ENCODE results near the gene MORN1.

Gene MORN1

GRCh38 chr1:2415337-2415736 lies 24.0 kb upstream of the MORN1 start:
- H3K9ac ChIP-seq (ENCODE audit: low read length), result no peak overlapping the region
- no peak overlapping the region for H2AFZ ChIP-seq (ENCODE audit: low read depth, low read length)
- H2BK5ac ChIP-seq (ENCODE audit: low read depth, low read length, poor library complexity, severe bottlenecking), result no peak overlapping the region
- WGBS, result 77% methylated on average over 9 of the region's 11 CpGs
- no peak overlapping the region for H2BK15ac ChIP-seq (ENCODE audit: low read depth, poor library complexity, severe bottlenecking)
- no peak overlapping the region for H2BK12ac ChIP-seq (ENCODE audit: low read length in 2 of 2)
- H2AK5ac ChIP-seq (ENCODE audit: low read length, severe bottlenecking), result no peak overlapping the region
- H3K27ac ChIP-seq (ENCODE audit: low read length, poor library complexity, severe bottlenecking), result no peak overlapping the region
- no peak overlapping the region for H3K4me2 ChIP-seq (ENCODE audit: low read length, poor library complexity, severe bottlenecking)
- no peak overlapping the region for H3K18ac ChIP-seq (ENCODE audit: low read depth in 1 of 2, low read length in 2 of 2)
- H4K8ac ChIP-seq (ENCODE audit: low read length), result no peak overlapping the region
- no peak overlapping the region for H3K4me3 ChIP-seq (ENCODE audit: insufficient read depth in 1 of 2, low read depth in 1 of 2, low read length in 2 of 2)
- peaks cover 0 to 6% of the 10 kb centered on the region in 2 experiments for H3K36me3 ChIP-seq (ENCODE audit: control insufficient read depth in 1 of 2, insufficient read depth in 2 of 2, low read depth in 1 of 2, low read length in 2 of 2)
- no peak for DNase-seq
- H3K9me3 ChIP-seq (ENCODE audit: control insufficient read depth, low read length), result no peaks in the 10 kb centered on the region
- no peak overlapping the region for H2BK120ac ChIP-seq (ENCODE audit: low read depth, low read length)
- H4K91ac ChIP-seq (ENCODE audit: low read length), result no peak overlapping the region
- no peak overlapping the region for H3K14ac ChIP-seq (ENCODE audit: low read length in 2 of 2)
- H3K4ac ChIP-seq (ENCODE audit: low read depth in 1 of 2, low read length in 2 of 2), result no peak overlapping the region
- H3K79me1 ChIP-seq (replicated peaks; ENCODE audit: low read length, poor library complexity, severe bottlenecking), result peaks cover 12% of the 10 kb centered on the region
- peaks cover 16 to 50% of the 10 kb centered on the region in 2 experiments for H3K27me3 ChIP-seq (ENCODE audit: control insufficient read depth in 1 of 2, insufficient read depth in 1 of 2, low read length in 2 of 2)
- peaks cover 39% of the 10 kb centered on the region for H3K4me1 ChIP-seq (ENCODE audit: control insufficient read depth, insufficient read depth, low read depth, low read length)
- no peak overlapping the region for H3K23ac ChIP-seq (ENCODE audit: low read length in 2 of 2)

- WGBS, result 2% methylated on average over 22 of the region's 25 CpGs
- H3K79me1 ChIP-seq (replicated peaks; ENCODE audit: low read length, poor library complexity, severe bottlenecking), result peaks cover 20% of the 10 kb centered on the region
- peak overlapping the region; percentile 49 for H3K4me2 ChIP-seq (ENCODE audit: low read length, poor library complexity, severe bottlenecking)
- no peak overlapping the region for H3K23ac ChIP-seq (ENCODE audit: low read length in 2 of 2)
- peak overlapping the region; percentile 85 for H3K9ac ChIP-seq (ENCODE audit: low read length)
- peak overlapping the region in 1 of 2 experiments; percentile 51 for H2BK12ac ChIP-seq (ENCODE audit: low read length in 2 of 2)
- H3K27ac ChIP-seq (ENCODE audit: low read length, poor library complexity, severe bottlenecking), result no peak overlapping the region
- no peak overlapping the region for H2BK120ac ChIP-seq (ENCODE audit: low read depth, low read length)
- H2AK5ac ChIP-seq (ENCODE audit: low read length, severe bottlenecking), result no peak overlapping the region
- peaks cover 42% of the 10 kb centered on the region for H3K4me1 ChIP-seq (ENCODE audit: control insufficient read depth, insufficient read depth, low read depth, low read length)
- no peaks in the 10 kb centered on the region for H3K9me3 ChIP-seq (ENCODE audit: control insufficient read depth, low read length)
- DNase-seq, result peak; percentile 69
- no peak overlapping the region for H2AFZ ChIP-seq (ENCODE audit: low read depth, low read length)
- no peak overlapping the region for H3K18ac ChIP-seq (ENCODE audit: low read depth in 1 of 2, low read length in 2 of 2)
- peak overlapping the region in 1 of 2 experiments; percentile 52 for H3K4ac ChIP-seq (ENCODE audit: low read depth in 1 of 2, low read length in 2 of 2)
- H3K27me3 ChIP-seq (ENCODE audit: control insufficient read depth in 1 of 2, insufficient read depth in 1 of 2, low read length in 2 of 2), result peaks cover 16 to 44% of the 10 kb centered on the region in 2 experiments
- no peak overlapping the region for H2BK15ac ChIP-seq (ENCODE audit: low read depth, poor library complexity, severe bottlenecking)
- no peak overlapping the region for H4K91ac ChIP-seq (ENCODE audit: low read length)
- H2BK5ac ChIP-seq (ENCODE audit: low read depth, low read length, poor library complexity, severe bottlenecking), result no peak overlapping the region
- peaks cover 9 to 15% of the 10 kb centered on the region in 2 experiments for H3K36me3 ChIP-seq (ENCODE audit: control insufficient read depth in 1 of 2, insufficient read depth in 2 of 2, low read depth in 1 of 2, low read length in 2 of 2)
- H4K8ac ChIP-seq (ENCODE audit: low read length), result peak overlapping the region; percentile 45
- peak overlapping the region in 1 of 2 experiments; percentile 53 for H3K4me3 ChIP-seq (ENCODE audit: insufficient read depth in 1 of 2, low read depth in 1 of 2, low read length in 2 of 2)
- no peak overlapping the region for H3K14ac ChIP-seq (ENCODE audit: low read length in 2 of 2)
These were observed 23.1 kb upstream of the MORN1 start for GRCh38 chr1:2414297-2414958.

GRCh38 chr1:2413495-2414296 lies 22.3 kb upstream of the MORN1 start:
- peak overlapping the region; percentile 85 for H3K9ac ChIP-seq (ENCODE audit: low read length)
- no peak overlapping the region for H2BK12ac ChIP-seq (ENCODE audit: low read length in 2 of 2)
- H2BK15ac ChIP-seq (ENCODE audit: low read depth, poor library complexity, severe bottlenecking), result no peak overlapping the region
- H2AFZ ChIP-seq (ENCODE audit: low read depth, low read length), result no peak overlapping the region
- peak overlapping the region; percentile 52 to 77 for H3K4ac ChIP-seq (ENCODE audit: low read depth in 1 of 2, low read length in 2 of 2)
- H3K14ac ChIP-seq (ENCODE audit: low read length in 2 of 2), result no peak overlapping the region
- peak overlapping the region; percentile 47 for H4K8ac ChIP-seq (ENCODE audit: low read length)
- H2BK5ac ChIP-seq (ENCODE audit: low read depth, low read length, poor library complexity, severe bottlenecking), result no peak overlapping the region
- peak overlapping the region; percentile 85 for H3K4me2 ChIP-seq (ENCODE audit: low read length, poor library complexity, severe bottlenecking)
- H3K4me3 ChIP-seq (ENCODE audit: insufficient read depth in 1 of 2, low read depth in 1 of 2, low read length in 2 of 2), result peak overlapping the region; percentile 96 to 98
- H2BK120ac ChIP-seq (ENCODE audit: low read depth, low read length), result no peak overlapping the region
- peaks cover 42% of the 10 kb centered on the region for H3K4me1 ChIP-seq (ENCODE audit: control insufficient read depth, insufficient read depth, low read depth, low read length)
- H3K27me3 ChIP-seq (ENCODE audit: control insufficient read depth in 1 of 2, insufficient read depth in 1 of 2, low read length in 2 of 2), result peaks cover 9 to 36% of the 10 kb centered on the region in 2 experiments
- H3K9me3 ChIP-seq (ENCODE audit: control insufficient read depth, low read length), result no peaks in the 10 kb centered on the region
- 55% methylated on average over 28 of the region's 28 CpGs for WGBS
- H2AK5ac ChIP-seq (ENCODE audit: low read length, severe bottlenecking), result no peak overlapping the region
- H3K23ac ChIP-seq (ENCODE audit: low read length in 2 of 2), result no peak overlapping the region
- no peak overlapping the region for H3K18ac ChIP-seq (ENCODE audit: low read depth in 1 of 2, low read length in 2 of 2)
- DNase-seq, result no peak
- H3K36me3 ChIP-seq (ENCODE audit: control insufficient read depth in 1 of 2, insufficient read depth in 2 of 2, low read depth in 1 of 2, low read length in 2 of 2), result peaks cover 16 to 22% of the 10 kb centered on the region in 2 experiments
- H4K91ac ChIP-seq (ENCODE audit: low read length), result no peak overlapping the region
- peaks cover 20% of the 10 kb centered on the region for H3K79me1 ChIP-seq (replicated peaks; ENCODE audit: low read length, poor library complexity, severe bottlenecking)
- no peak overlapping the region for H3K27ac ChIP-seq (ENCODE audit: low read length, poor library complexity, severe bottlenecking)
